ENCODE results near the gene LRTM2. TPM values are rescaled to one million over a fixed set of nuclear protein-coding genes. Genes with fewer than 3 reads are reported as not detected.
A peak's percentile ranks its signal among the peaks of the same experiment; 100 is the strongest.

Gene LRTM2
- total and polyA plus RNA-seq, 11 donors: not detected

DNA sequence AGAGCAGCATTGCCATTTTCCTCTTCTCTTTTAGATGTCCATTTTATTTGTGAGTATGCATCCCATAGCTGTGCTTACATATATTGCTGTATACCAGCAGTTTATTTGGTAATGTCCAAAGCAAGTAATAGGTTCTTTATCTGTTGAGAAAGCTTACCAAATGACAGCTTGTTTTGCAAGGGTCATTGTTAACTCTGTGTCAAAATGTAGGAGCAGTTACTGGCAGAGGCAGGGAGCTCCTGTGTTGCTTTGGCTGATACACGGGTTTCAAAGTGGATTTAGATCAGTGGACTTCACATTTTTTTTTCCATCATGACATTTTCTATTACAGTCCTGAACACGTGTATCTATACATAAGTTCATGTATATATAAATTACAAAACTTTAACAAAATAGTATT, 38.1 kb upstream of the LRTM2 start:
- Histone ChIP-seq H3K4me1 (peaks cover 0 to 29% (median 16%) of the 10 kb centered on the region in 12 donors), H3K27me3 (no peaks in the 10 kb centered on the region), H3K9me3 (no peaks in the 10 kb centered on the region), H3K4me3 (no peak overlapping the region), H3K36me3 (peaks cover 0 to 54% (median 41%) of the 10 kb centered on the region in 9 donors), H3K27ac (no peak overlapping the region)
- ATAC-seq: no peak
- TF ChIP-seq, protein P1, sequence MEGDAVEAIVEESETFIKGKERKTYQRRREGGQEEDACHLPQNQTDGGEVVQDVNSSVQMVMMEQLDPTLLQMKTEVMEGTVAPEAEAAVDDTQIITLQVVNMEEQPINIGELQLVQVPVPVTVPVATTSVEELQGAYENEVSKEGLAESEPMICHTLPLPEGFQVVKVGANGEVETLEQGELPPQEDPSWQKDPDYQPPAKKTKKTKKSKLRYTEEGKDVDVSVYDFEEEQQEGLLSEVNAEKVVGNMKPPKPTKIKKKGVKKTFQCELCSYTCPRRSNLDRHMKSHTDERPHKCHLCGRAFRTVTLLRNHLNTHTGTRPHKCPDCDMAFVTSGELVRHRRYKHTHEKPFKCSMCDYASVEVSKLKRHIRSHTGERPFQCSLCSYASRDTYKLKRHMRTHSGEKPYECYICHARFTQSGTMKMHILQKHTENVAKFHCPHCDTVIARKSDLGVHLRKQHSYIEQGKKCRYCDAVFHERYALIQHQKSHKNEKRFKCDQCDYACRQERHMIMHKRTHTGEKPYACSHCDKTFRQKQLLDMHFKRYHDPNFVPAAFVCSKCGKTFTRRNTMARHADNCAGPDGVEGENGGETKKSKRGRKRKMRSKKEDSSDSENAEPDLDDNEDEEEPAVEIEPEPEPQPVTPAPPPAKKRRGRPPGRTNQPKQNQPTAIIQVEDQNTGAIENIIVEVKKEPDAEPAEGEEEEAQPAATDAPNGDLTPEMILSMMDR (IDR thresholded peaks at IDR 0.05): no peak
- no peak for TF ChIP-seq POLR2A (IDR thresholded peaks at IDR 0.05)
- DNase-seq: no peak
- intact Hi-C loops (cut with DNase I): no loop called here
- WGBS, 4 donors: 53 to 71% (median 64%) methylated on average over 2 of the region's 2 CpGs

GRCh38 chr12:1787714-1788113, 32.7 kb upstream of the LRTM2 start:
- no peaks in the 10 kb centered on the region for H3K9me3 ChIP-seq
- no peaks in the 10 kb centered on the region for H3K27me3 ChIP-seq
- H3K4me1 ChIP-seq: peaks cover 0 to 17% (median 5%) of the 10 kb centered on the region in 12 donors
- WGBS, 4 donors: 59 to 79% (median 74%) methylated on average over 6 of the region's 6 CpGs
- ATAC-seq (no peak), DNase-seq (no peak)
- TF ChIP-seq, protein P1 (IDR thresholded peaks at IDR 0.05): no peak
- TF ChIP-seq POLR2A (IDR thresholded peaks at IDR 0.05): no peak
- H3K36me3 ChIP-seq: peaks cover 0 to 52% (median 43%) of the 10 kb centered on the region in 9 donors
- no peak overlapping the region for H3K27ac ChIP-seq
- intact Hi-C loops (cut with DNase I): no loop called here
- H3K4me3 ChIP-seq: no peak overlapping the region

DNA sequence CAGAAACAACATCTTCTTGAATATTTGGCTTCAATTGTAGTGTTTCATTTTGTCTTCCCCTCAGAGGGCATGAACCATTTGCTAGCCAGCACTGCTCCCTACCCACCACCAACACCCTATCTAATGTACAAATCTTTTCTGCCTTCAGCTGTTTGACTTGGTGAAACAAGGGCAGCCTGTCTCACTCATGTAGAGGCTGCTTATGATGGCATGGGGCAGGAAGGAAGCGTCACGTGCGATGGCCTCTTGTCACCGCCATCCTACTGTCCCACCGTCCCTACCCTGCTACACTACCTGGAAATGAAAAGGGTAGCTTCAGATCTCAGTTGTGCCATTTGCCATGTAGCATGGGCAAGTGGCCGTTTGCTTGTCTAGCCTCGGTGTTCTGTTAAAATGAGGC, 29.9 kb upstream of the LRTM2 start:
- ATAC-seq (no peak), DNase-seq (no peak)
- TF ChIP-seq, protein P1 (IDR thresholded peaks at IDR 0.05): no peak
- no peak for TF ChIP-seq POLR2A (IDR thresholded peaks at IDR 0.05)
- H3K36me3 ChIP-seq: peaks cover 0 to 30% (median 21%) of the 10 kb centered on the region in 9 donors
- H3K27ac ChIP-seq: no peak overlapping the region
- H3K4me1 ChIP-seq: peaks cover 5 to 26% (median 16%) of the 10 kb centered on the region in 12 donors
- 70 to 81% (median 74%) methylated on average over 7 of the region's 7 CpGs for WGBS, 4 donors
- no peaks in the 10 kb centered on the region for H3K27me3 ChIP-seq
- no peaks in the 10 kb centered on the region for H3K9me3 ChIP-seq
- intact Hi-C loops (cut with DNase I): loop anchor here in 6 of 10 donors (2.0 to 10.0 kb wide), 5 partner anchors 136 to 994 kb away; no protein-coding TSS in a partner anchor
- no peak overlapping the region for H3K4me3 ChIP-seq

GRCh38 chr12:1791104-1791841, 29.1 kb upstream of the LRTM2 start:
- no peak for TF ChIP-seq POLR2A (IDR thresholded peaks at IDR 0.05)
- TF ChIP-seq, protein P1 (IDR thresholded peaks at IDR 0.05): peak; percentile 67 to 88 (median 85)
- 40 to 47% (median 46%) methylated on average over 10 of the region's 10 CpGs for WGBS, 4 donors
- Histone ChIP-seq H3K36me3 (peaks cover 0 to 22% (median 13%) of the 10 kb centered on the region in 9 donors), H3K4me1 (peaks cover 8 to 32% (median 21%) of the 10 kb centered on the region in 12 donors), H3K4me3 (no peak overlapping the region), H3K27me3 (no peaks in the 10 kb centered on the region), H3K27ac (peak overlapping the region in 3 of 12 donors; percentile 12 to 31 (median 30)), H3K9me3 (no peaks in the 10 kb centered on the region)
- intact Hi-C loops (cut with DNase I): loop anchor here (1.0 to 10.0 kb wide), 7 partner anchors 136 to 994 kb away; no protein-coding TSS in a partner anchor
- peak in 2 of 4 donors; percentile 26 to 38 for ATAC-seq
- peak in 4 of 5 donors; percentile 62 to 69 (median 66) for DNase-seq
